MCF 10A (cell line): ENCODE measurements around the gene CD74. TPM values are rescaled to one million over a fixed set of nuclear protein-coding genes. Genes with fewer than 3 reads are reported as not detected.
"Not testable (repeated sequence)": the region's sequence is repeated elsewhere in the genome, so short reads cannot be mapped to it uniquely, and the experiment has no call there.

Experiments used
- BruUV-seq: library from RNA; stranded (reverse); fragments of 400-500 nt; replicated peaks from 2 replicates; lab custom pipeline; 2021; lab: Mats Ljungman, UMichigan
- CTCF ChIA-PET: fragments of 300-600 bp; sonication (Branson Sonifier 250); formaldehyde crosslinking; extraction: SDS; loops from one replicate; lab custom pipeline; 2021; ENCODE audit warnings: antibody characterized with exemption, inconsistent platforms; lab: Yijun Ruan, JAX
- POLR2A ChIA-PET: fragments of 300-600, 350-650 bp; sonication (Branson Sonifier 250); formaldehyde crosslinking; extraction: SDS; loops from one replicate; lab custom pipeline; 2020; ENCODE audit warnings: antibody characterized with exemption, inconsistent platforms; lab: Yijun Ruan, JAX
- DNase-seq: peaks from one replicate; pipeline ENCODE4 v3.0.0-alpha.2; 2018; ENCODE audit not compliant: unreplicated experiment
- H3K27ac Mint-ChIP-seq: one replicate; pipeline ENCODE4 v1.8.0; 2022; ENCODE audit warnings: mild to moderate bottlenecking, low read depth, mixed read lengths; ENCODE audit not compliant: unreplicated experiment
- H3K27me3 Mint-ChIP-seq: one replicate; pipeline ENCODE4 v1.8.0; 2022; ENCODE audit warnings: mixed read lengths; ENCODE audit not compliant: insufficient read depth, unreplicated experiment
- H3K36me3 Mint-ChIP-seq: one replicate; pipeline ENCODE4 v1.8.0; 2022; ENCODE audit warnings: mild to moderate bottlenecking, moderate library complexity, mixed read lengths; ENCODE audit not compliant: insufficient read depth, unreplicated experiment
- H3K4me1 Mint-ChIP-seq: one replicate; pipeline ENCODE4 v1.8.0; 2022; ENCODE audit warnings: mixed read lengths; ENCODE audit not compliant: insufficient read depth, unreplicated experiment
- H3K4me3 Mint-ChIP-seq: one replicate; pipeline ENCODE4 v1.8.0; 2022; ENCODE audit warnings: mild to moderate bottlenecking, moderate library complexity, mixed read lengths; ENCODE audit not compliant: unreplicated experiment
- H3K9me3 Mint-ChIP-seq: one replicate; pipeline ENCODE4 v1.8.0; 2022; ENCODE audit warnings: mixed read lengths; ENCODE audit not compliant: unreplicated experiment
- CTCF ChIP-seq: fragments of 200-600 bp; IDR thresholded peaks from one replicate; pipeline ENCODE4 v1.8.0; 2022; ENCODE audit warnings: antibody characterized with exemption, mild to moderate bottlenecking; ENCODE audit not compliant: unreplicated experiment
- intact Hi-C: fragments of 100-400 bp; cut with micrococcal nuclease; formaldehyde crosslinking; loops from 2 replicates; pipeline ENCODE4 v1.14.1; 2022
- total RNA-seq: library from RNA; stranded (reverse); gene quantifications from 2 replicates; pipeline ENCODE4 v1.2.3, GENCODE V29; 2022

CD74 gene
- total RNA-seq, 1 experiment from 2014 or later = not detected

GRCh38 chr5:150422758-150423157, 10.0 kb upstream of the CD74 start:
- ChIA-PET CTCF (interaction anchor here (1.1 to 1.6 kb wide), 3 partner anchors 10 to 13 kb away, joined by 3 to 4 read pairs (median 4); no protein-coding TSS in a partner anchor), POLR2A (interaction anchor here (1.3 to 1.5 kb wide), 2 partner anchors 12 to 26 kb away, joined by 3 to 5 read pairs; no protein-coding TSS in a partner anchor)
- no peak overlapping the region for H3K27ac Mint-ChIP-seq
- no peaks in the 10 kb centered on the region for H3K9me3 Mint-ChIP-seq
- no peaks in the 10 kb centered on the region for H3K36me3 Mint-ChIP-seq
- no peak for DNase-seq
- no peak for TF ChIP-seq CTCF
- no peaks in the 10 kb centered on the region for H3K27me3 Mint-ChIP-seq
- BruUV-seq = no TSS peak
- intact Hi-C loops = no loop called here
- no peak overlapping the region for H3K4me3 Mint-ChIP-seq
- H3K4me1 Mint-ChIP-seq = no peaks in the 10 kb centered on the region

DNA sequence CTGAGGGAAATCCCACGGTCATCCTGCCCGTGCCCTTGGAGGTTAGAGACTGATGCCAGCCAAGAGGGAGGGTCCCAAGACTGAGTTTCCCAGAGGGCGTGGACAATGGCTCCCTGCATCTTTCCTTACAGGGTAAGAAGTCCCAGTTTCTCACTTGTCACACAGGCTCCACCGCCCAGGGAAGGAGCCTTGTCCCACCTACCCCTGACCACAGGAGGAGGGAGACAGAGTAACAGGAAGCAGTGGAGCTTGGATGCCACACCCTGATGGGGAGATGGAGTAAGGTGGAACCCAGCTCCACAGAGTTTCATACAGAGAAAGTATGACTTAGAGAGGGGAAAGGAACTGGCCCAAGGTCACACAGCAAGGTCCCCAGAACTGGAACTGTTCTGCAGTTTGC, 9.4 kb upstream of the CD74 start:
- Mint-ChIP-seq H3K36me3 (no peaks in the 10 kb centered on the region), H3K27ac (no peak overlapping the region), H3K27me3 (no peaks in the 10 kb centered on the region), H3K9me3 (no peaks in the 10 kb centered on the region), H3K4me1 (no peaks in the 10 kb centered on the region), H3K4me3 (no peak overlapping the region)
- intact Hi-C loops = no loop called here
- no peak for DNase-seq
- no TSS peak for BruUV-seq
- ChIA-PET POLR2A (interaction anchor here (1.1 to 1.5 kb wide), 3 partner anchors 9 to 27 kb away, joined by 3 to 5 read pairs (median 3); no protein-coding TSS in a partner anchor), CTCF (interaction anchor here (0.6 to 1.6 kb wide), 4 partner anchors 9 to 51 kb away, joined by 3 to 4 read pairs (median 3); partner anchors contain the start of gene CD74)
- no peak for TF ChIP-seq CTCF

DNA sequence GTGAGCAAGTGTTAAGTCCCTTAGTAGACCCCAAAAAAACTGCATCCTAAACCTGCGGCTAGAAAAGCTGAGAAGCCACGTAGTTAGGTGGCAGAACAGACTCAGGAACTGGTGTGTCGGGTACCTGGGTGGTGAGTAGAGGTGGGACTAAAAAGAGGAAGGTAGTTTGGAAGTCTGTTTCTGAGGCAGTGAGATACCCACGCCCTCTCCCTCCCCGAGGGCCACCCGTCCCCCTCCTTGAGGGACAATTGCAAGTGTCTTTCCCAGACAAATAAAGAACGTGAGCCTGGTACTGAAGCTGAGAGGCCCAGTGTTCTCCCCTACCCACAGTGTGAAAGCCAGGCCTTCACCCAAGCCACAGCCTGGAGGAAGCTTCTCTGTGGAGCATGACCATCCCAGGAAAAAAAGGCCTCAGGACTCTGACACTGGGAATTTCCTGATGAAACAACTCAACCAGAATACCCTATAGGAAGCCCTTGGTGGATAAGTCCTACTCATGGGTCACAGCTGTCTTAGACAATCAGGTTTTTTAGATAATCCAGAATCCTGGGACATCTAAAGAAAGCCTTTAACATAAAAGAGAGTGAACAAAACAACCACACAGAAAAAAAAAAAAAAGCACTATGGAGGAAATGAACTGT, 7.0 kb upstream of the CD74 start:
- no peak overlapping the region for H3K27ac Mint-ChIP-seq
- H3K4me1 Mint-ChIP-seq = no peaks in the 10 kb centered on the region
- intact Hi-C loops = no loop called here
- H3K36me3 Mint-ChIP-seq = no peaks in the 10 kb centered on the region
- DNase-seq = no peak
- H3K27me3 Mint-ChIP-seq = no peaks in the 10 kb centered on the region
- CTCF ChIA-PET = no interaction called here
- no peaks in the 10 kb centered on the region for H3K9me3 Mint-ChIP-seq
- no TSS peak for BruUV-seq
- TF ChIP-seq CTCF = no peak
- H3K4me3 Mint-ChIP-seq = no peak overlapping the region
- POLR2A ChIA-PET = interaction anchor here (0.6 kb wide), 1 partner anchor 1375 kb away, joined by 3 read pairs; no protein-coding TSS in a partner anchor

- H3K27me3 Mint-ChIP-seq, H3K36me3 Mint-ChIP-seq, H3K4me3 Mint-ChIP-seq, intact Hi-C loops, H3K27ac Mint-ChIP-seq, H3K4me1 Mint-ChIP-seq, H3K9me3 Mint-ChIP-seq, BruUV-seq, DNase-seq: not testable (repeated sequence)
- ChIA-PET POLR2A (interaction anchor here (0.6 to 0.8 kb wide), 2 partner anchors 7 to 56 kb away, joined by 3 read pairs; partner anchors contain the start of gene TCOF1), CTCF (interaction anchor here (0.6 to 2.3 kb wide), 7 partner anchors 15 to 278 kb away, joined by 3 to 6 read pairs (median 3); no protein-coding TSS in a partner anchor)
These were observed 1.4 kb upstream of the CD74 start for GRCh38 chr5:150413902-150414790.
